Measurements from ENCODE around the gene LGALS14.
"Not testable (repeated sequence)": the region's sequence is repeated elsewhere in the genome, so short reads cannot be mapped to it uniquely, and the experiment has no call there.

LGALS14 gene

GRCh38 chr19:39692822-39693221 is 11.5 kb upstream of the LGALS14 start:
- DNase-seq (ENCODE audit: low read depth in 4 of 4, low spot score in 1 of 4): no peak

GRCh38 chr19:39695759-39696158 is 8.5 kb upstream of the LGALS14 start:
- DNase-seq (ENCODE audit: low read depth in 4 of 4, low spot score in 1 of 4): no peak

GRCh38 chr19:39696387-39696786 is 7.9 kb upstream of the LGALS14 start:
- no peak for DNase-seq (ENCODE audit: low read depth in 4 of 4, low spot score in 1 of 4)

- no peak for DNase-seq (ENCODE audit: low read depth in 4 of 4, low spot score in 1 of 4)
Observed at GRCh38 chr19:39698535-39698934, 5.7 kb upstream of the LGALS14 start.

- no peak for DNase-seq (ENCODE audit: low read depth in 4 of 4, low spot score in 1 of 4)
Observed at GRCh38 chr19:39701291-39701690, 3.0 kb upstream of the LGALS14 start.

GRCh38 chr19:39705578-39706188 is 1.4 kb downstream of the LGALS14 start:
- DNase-seq (ENCODE audit: low read depth in 4 of 4, low spot score in 1 of 4): no peak

- no peak for DNase-seq (ENCODE audit: low read depth in 4 of 4, low spot score in 1 of 4)
Observed at GRCh38 chr19:39708594-39708993, 4.3 kb downstream of the LGALS14 start.

GRCh38 chr19:39709026-39709872 is 5.0 kb downstream of the LGALS14 start:
- no peak for DNase-seq (ENCODE audit: low read depth in 4 of 4, low spot score in 1 of 4)

GRCh38 chr19:39710333-39710890 is 6.1 kb downstream of the LGALS14 start:
- DNase-seq (ENCODE audit: low read depth in 4 of 4, low spot score in 1 of 4): no peak

- not testable (repeated sequence) for DNase-seq (ENCODE audit: low read depth in 4 of 4, low spot score in 1 of 4)
Observed at GRCh38 chr19:39720144-39720543, 15.9 kb downstream of the LGALS14 start.

- DNase-seq (ENCODE audit: low read depth in 4 of 4, low spot score in 1 of 4): no peak
Observed at GRCh38 chr19:39725995-39726394, 21.7 kb downstream of the LGALS14 start.

GRCh38 chr19:39727070-39727800 is 23.0 kb downstream of the LGALS14 start:
- no peak for DNase-seq (ENCODE audit: low read depth in 4 of 4, low spot score in 1 of 4)

- DNase-seq (ENCODE audit: low read depth in 4 of 4, low spot score in 1 of 4): no peak
Observed at GRCh38 chr19:39728040-39728439, 23.8 kb downstream of the LGALS14 start.

- no peak for DNase-seq (ENCODE audit: low read depth in 4 of 4, low spot score in 1 of 4)
Observed at GRCh38 chr19:39729594-39729993, 25.3 kb downstream of the LGALS14 start.

- DNase-seq (ENCODE audit: low read depth in 4 of 4, low spot score in 1 of 4): no peak
Observed at GRCh38 chr19:39731685-39732084, 27.4 kb downstream of the LGALS14 start.

- DNase-seq (ENCODE audit: low read depth in 4 of 4, low spot score in 1 of 4): no peak
Observed at GRCh38 chr19:39733841-39734240, 29.6 kb downstream of the LGALS14 start.

- no peak for DNase-seq (ENCODE audit: low read depth in 4 of 4, low spot score in 1 of 4)
Observed at GRCh38 chr19:39735688-39736087, 31.4 kb downstream of the LGALS14 start.

GRCh38 chr19:39736088-39736487 is 31.8 kb downstream of the LGALS14 start:
- DNase-seq (ENCODE audit: low read depth in 4 of 4, low spot score in 1 of 4): no peak

- DNase-seq (ENCODE audit: low read depth in 4 of 4, low spot score in 1 of 4): no peak
Observed at GRCh38 chr19:39737351-39737750, 33.1 kb downstream of the LGALS14 start.

- no peak for DNase-seq (ENCODE audit: low read depth in 4 of 4, low spot score in 1 of 4)
Observed at GRCh38 chr19:39737891-39738290, 33.6 kb downstream of the LGALS14 start, which contains the start of gene CLC. TSS of gene CLC (minus strand) at chr19:39738029. CDS start at chr19:39737952, 77 bp downstream.

- DNase-seq (ENCODE audit: low read depth in 4 of 4, low spot score in 1 of 4): no peak
Observed at GRCh38 chr19:39738814-39739213, 34.5 kb downstream of the LGALS14 start.

GRCh38 chr19:39740395-39740794 is 36.1 kb downstream of the LGALS14 start:
- no peak for DNase-seq (ENCODE audit: low read depth in 4 of 4, low spot score in 1 of 4)
